NCI-H146 (cell line): ENCODE results near the gene SLC23A2.

Experiments used
- DNase-seq: peaks from one replicate; lab custom pipeline; 2025; lab: John Stamatoyannopoulos, UW

SLC23A2 gene

GRCh38 chr20:4844751-4845465, 156.4 kb downstream of the SLC23A2 start:
- DNase-seq: no peak

- no peak for DNase-seq
Observed at GRCh38 chr20:4844325-4844724, 157.0 kb downstream of the SLC23A2 start.

DNA sequence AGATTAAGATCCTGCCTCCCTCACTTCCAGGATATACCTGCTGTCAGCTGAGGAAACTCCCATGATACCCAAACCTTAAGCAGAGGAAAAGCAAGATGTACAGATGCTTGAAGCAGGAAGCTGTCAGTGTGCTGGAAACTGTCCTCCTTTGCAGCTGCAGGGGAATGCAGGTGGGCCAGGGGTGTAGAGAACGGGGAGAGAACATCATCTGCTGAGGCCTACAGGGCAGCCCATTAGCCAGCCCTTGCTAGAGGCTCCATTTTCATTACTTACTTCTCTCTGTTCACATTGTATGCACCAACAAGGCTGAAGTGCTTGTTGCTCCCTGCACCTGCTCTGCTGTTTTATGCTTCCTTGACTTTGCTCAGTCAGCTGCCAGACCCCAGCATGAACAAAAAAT, 160.5 kb downstream of the SLC23A2 start:
- DNase-seq: no peak

GRCh38 chr20:4838526-4838925, 162.8 kb downstream of the SLC23A2 start:
- DNase-seq: no peak

- no peak for DNase-seq
Observed at GRCh38 chr20:4837760-4838159, 163.6 kb downstream of the SLC23A2 start.

DNA sequence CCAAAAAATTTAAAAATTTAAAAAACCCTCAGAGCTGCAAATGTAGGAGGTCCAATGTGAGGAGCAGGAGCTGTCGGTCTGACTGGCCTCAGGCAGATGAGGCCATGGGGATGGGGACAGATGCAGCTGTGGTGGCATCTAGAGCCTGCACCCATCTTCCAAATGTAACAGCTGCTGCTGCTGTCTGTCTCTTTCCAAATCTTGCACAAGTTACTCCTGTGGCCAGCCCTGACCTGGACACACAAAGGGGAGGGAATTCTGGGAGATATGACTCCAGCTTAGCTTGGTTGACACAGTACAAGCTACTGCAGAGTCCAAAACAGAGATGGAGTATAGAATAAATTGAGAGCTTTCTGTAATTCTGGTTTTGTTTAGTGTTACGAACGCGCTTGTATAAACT, 164.4 kb downstream of the SLC23A2 start:
- no peak for DNase-seq

- DNase-seq: no peak
Observed at GRCh38 chr20:4836473-4836872, 164.8 kb downstream of the SLC23A2 start.

DNA sequence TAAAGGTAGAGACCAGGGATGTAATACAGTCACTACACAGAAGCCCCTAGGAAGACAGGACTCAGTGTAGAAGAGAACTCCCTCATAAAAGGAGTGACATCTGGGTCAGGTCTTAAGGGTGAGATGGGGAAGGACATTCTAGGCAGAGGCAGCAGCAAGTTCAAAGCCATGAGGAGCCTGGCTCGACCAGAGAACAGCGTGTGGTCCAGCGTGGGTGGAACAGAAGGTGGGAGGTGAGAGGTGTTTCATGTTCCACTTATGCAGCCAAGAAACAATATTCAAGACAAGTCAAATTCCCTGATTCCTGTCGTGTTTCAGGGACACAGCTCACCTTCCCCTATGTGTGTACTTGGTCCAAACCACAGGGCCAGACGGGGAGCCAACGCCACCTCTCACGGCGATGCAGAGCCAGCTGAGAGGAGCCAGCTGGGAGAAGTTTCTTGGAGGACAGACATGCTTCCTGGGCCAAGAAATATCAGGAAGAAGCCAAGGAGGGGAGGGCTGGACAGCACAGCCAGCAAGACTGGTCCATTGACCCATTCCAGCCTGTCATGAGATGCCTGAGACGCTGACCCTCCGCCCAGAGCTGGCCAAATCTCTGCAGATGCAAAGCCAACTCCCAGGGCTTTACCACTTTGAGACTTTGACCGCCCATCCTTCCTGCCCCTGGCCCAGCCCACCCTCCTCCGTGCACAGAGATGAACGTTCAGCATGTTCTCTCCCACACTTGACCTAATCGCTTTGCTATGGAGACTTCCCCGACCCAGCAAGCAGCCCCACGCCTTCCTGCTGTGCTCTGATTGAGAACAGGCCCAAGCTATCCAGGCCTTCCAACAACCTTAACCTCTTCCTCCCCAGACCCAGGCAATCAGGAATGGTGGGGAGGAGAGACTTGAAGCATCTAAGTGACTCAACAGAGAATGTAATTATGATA, 165.8 kb downstream of the SLC23A2 start:
- DNase-seq: no peak

DNA sequence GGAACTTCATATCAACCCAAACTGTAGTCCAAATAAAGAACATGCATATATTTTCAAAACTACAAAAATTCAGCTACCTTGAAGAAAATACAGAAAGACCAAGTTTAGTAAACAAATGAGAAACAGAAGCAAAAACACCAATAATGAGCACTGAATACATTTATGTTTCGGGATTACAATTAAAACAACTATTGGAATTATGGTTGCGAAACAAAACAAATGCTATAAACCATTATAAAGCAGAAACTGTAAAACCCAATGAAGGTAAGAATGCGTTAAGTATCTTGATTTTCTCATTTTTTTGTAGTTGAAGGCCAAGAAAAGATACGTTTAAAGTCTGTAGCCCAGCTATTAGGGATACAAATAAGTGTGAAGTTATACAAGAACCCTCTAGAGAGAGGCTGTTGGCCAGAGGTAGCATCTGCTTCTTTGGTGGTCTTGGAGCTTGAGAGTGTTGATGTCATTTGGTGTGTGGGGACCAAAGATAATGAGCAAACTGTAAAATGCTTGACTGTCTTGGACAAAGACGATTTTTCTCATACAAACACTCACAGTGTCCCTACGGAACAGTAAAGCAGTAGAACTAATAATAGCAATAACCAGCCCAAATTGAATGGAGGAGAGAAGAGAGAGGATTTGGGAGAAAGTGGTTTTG, 168.1 kb downstream of the SLC23A2 start:
- DNase-seq: no peak

DNA sequence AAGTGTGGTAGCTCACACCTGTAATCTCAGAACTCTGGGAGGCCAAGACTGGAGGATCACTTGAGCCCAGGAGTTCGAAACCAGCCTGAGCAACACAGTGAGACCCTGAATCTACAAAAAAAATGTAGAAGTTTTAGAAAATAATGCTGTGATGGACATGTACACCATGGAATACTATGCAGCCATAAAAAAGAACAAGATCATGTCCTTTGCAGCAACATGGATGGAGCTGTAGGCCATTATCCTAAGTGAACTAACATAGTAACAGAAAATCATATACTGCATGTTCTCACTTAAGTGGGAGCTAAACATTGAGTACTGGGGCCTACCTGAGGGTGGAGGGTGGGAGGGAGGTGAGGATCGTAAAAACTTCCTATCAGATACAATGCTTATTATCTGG, 168.8 kb downstream of the SLC23A2 start:
- DNase-seq: no peak

- DNase-seq: no peak
Observed at GRCh38 chr20:4830696-4831095, 170.6 kb downstream of the SLC23A2 start.

- no peak for DNase-seq
Observed at GRCh38 chr20:4830259-4830658, 171.1 kb downstream of the SLC23A2 start.

DNA sequence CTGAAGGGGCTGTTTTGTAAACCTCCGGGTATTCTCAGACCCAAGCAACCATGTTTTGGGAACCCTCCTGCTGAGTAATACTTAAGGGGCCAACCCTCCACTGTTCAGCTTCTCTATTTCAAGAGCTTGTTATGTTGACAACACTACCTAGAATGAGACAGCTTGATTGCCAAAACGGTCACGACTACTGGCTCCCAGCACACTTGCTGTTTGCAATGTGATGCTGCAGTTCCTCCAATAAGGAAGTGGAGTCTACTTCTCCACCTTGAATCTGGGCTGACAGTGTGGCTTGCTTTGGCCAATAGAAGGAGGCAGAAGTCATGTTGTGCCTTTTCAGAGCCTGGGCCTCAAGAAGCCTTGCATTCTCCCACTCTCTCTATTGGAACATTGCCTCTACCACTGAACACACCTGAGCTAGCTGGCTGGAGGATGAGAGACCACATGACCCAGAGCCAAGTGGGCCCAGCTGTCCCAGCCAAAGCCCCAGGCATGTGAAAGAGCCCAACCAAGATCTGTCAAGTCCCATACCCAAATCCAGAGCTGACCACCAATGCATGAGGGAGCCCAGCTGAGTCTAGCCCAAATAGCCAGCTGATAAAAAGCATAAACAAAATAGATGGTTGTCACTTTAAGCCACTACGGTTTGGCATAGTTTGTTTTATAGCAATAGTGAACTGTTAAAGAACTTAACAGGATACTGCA, 171.6 kb downstream of the SLC23A2 start:
- no peak for DNase-seq

GRCh38 chr20:4828830-4829513, 172.3 kb downstream of the SLC23A2 start:
- DNase-seq: no peak

GRCh38 chr20:4821590-4821989, 179.7 kb downstream of the SLC23A2 start:
- DNase-seq: no peak

- no peak for DNase-seq
Observed at GRCh38 chr20:4820806-4821518, 180.3 kb downstream of the SLC23A2 start.

DNA sequence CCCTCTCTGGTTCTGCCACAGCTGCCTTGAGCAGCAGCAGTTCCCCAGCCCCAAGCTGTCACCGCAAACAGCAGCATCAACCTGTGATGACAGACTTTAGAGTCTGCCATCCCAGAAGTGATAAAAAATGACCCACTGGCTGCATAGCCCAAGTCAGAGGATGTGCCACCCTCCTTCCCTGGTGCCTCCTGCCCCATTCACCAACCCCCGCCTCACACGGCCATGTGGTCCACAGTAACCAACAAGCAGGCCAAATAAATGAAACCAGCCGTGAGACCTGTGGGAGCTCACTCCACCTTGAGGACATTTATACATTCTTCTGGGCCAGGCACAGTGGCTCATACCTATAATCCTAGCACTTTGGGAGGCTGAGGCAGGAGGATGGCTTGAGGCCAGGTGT, 181.4 kb downstream of the SLC23A2 start:
- no peak for DNase-seq

DNA sequence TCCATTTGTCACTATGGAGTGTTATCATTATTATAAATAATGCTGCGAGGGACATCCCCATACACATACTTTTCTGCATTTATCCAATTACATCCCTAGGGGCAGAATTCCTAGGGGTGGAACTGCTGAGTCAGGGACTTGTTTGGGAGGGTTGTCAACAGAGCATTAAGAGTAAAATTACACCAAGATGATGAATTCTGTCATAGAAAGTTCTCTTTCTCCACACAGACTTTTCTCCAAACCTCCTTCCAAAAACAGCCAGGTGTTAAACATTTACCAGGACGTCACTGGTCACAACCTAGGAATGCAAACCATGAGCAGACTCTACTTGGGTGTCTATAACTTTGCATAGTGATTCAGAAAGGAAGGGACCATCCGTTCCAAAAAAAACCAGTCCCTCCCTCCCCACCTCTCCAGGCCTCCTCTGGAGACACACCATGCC, 184.1 kb downstream of the SLC23A2 start:
- no peak for DNase-seq

DNA sequence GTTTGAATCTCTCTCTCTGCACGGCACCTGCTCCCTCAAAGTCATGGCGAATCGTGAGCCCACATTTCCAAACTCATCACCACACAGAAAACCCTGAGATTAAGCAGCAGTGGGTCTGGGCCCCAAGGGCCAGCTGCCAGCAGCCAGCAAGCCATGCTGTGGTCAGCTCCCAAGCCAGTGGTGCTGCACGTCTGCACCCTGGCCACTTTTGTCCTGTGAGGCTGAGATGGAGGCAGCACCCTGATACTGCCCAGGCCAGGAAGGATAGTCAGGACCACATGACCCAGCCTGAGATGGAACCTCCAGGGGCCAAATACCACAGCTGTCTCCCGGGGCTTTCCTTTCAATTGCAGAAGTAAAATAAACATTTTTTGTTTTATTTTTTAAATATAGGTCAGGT, 185.7 kb downstream of the SLC23A2 start:
- DNase-seq: no peak

DNA sequence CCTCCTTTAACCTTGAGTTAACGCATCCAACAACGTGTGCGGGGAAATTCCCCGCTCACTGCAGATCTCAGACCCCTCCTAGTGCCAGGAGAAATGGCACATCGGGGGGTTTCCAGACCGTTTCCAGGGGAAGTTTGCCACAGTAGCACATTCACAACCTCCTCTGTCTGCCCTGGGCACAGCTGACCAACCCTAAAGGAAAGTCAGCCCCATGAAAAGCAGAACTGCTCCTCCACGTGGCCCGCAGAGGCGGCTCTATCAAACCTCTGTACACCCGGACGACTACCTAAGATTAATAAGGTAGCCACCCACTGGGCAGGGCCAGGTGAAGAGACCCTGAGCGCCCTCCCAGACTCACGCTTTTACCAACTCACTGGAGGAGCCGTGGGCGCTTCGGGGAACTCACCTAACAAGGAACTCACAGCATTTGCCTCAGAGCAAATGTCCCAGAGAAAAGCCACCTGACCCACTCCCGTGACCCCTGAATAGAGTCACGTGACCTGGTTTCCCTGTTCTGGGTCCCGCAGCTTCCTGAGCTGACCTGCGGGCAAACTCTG, 186.5 kb downstream of the SLC23A2 start:
- no peak for DNase-seq
